Thyroid gland (tissue), 4 donors: ENCODE results near the gene TSPY3.
"Not testable (repeated sequence)": the region's sequence is repeated elsewhere in the genome, so short reads cannot be mapped to it uniquely, and the experiment has no call there.

Experiments
- POLR2A ChIP-seq, 2 donors: fragments of 450-650 bp; IDR thresholded peaks; one replicate each; pipeline ENCODE4 v1.6.1; 2017; ENCODE audit warnings: antibody characterized with exemption in 2 of 2, mild to moderate bottlenecking in 2 of 2, moderate library complexity in 1 of 2
- TF ChIP-seq, protein P1 (sequence below), 6 experiments: fragments of 200-600 bp in 3 of 6; fragments of 450-650 bp in 3 of 6; sonication (generic) in 3 of 6; IDR thresholded peaks; one replicate each; pipeline ENCODE4 v1.5.1; 2016 to 2019; ENCODE audit warnings: antibody characterized with exemption in 6 of 6, mild to moderate bottlenecking in 2 of 6, inconsistent platforms in 1 of 6, moderate library complexity in 1 of 6

DNA sequence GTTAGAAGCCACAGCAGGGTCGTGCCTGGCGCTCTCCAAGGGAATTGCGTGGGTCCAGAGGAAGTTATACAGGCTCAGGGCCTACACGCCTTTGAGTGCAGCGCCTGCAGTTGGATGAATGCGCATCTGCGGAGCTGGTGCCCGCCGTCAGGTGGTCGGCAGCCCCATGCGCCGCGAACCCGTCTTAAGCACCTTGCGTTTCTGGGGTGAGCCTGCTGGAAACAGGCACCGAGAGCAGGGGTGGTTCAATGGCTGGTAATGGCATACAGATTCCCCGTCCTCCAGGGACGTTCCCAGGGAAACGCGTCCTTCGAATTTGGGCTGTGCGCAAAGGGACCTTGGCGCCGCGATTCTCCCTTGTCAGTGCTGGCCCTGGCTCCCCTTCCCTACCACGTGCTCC lies 1.7 kb upstream of the TSPY3 start:
- not testable (repeated sequence) for TF ChIP-seq POLR2A (IDR thresholded peaks at IDR 0.05)
- TF ChIP-seq, protein P1, sequence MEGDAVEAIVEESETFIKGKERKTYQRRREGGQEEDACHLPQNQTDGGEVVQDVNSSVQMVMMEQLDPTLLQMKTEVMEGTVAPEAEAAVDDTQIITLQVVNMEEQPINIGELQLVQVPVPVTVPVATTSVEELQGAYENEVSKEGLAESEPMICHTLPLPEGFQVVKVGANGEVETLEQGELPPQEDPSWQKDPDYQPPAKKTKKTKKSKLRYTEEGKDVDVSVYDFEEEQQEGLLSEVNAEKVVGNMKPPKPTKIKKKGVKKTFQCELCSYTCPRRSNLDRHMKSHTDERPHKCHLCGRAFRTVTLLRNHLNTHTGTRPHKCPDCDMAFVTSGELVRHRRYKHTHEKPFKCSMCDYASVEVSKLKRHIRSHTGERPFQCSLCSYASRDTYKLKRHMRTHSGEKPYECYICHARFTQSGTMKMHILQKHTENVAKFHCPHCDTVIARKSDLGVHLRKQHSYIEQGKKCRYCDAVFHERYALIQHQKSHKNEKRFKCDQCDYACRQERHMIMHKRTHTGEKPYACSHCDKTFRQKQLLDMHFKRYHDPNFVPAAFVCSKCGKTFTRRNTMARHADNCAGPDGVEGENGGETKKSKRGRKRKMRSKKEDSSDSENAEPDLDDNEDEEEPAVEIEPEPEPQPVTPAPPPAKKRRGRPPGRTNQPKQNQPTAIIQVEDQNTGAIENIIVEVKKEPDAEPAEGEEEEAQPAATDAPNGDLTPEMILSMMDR (IDR thresholded peaks at IDR 0.05), result not testable (repeated sequence)
